Ovary (tissue), 3 donors: ENCODE data around the gene YIPF7.

Source experiments
- CTCF ChIP-seq, 3 donors: fragments of 450-650 bp in 2 of 3; fragments of 200-600 bp in 1 of 3; IDR thresholded peaks; one replicate each; pipeline versions ENCODE4 v1.5.1 to v1.8.0; 2016 to 2022; ENCODE audit warnings: antibody characterized with exemption in 3 of 3, mild to moderate bottlenecking in 1 of 3
- POLR2A ChIP-seq: fragments of 450-650 bp; IDR thresholded peaks from one replicate; pipeline ENCODE4 v1.6.1; 2017; ENCODE audit warnings: antibody characterized with exemption, mild to moderate bottlenecking, moderate library complexity
- donor health status: DM: no; HTN: no; CAD: no.

GRCh38 chr4:44679060-44679459 lies 27.6 kb upstream of the YIPF7 start:
- no peak for TF ChIP-seq POLR2A
- no peak for TF ChIP-seq CTCF (IDR thresholded peaks at IDR 0.05)
